Cardiac muscle cell (in vitro differentiated cells and primary cell): ENCODE data around the gene KCNT2. TPM values are rescaled to one million over a fixed set of nuclear protein-coding genes. Genes with fewer than 3 reads are reported as not detected.

Source experiments
- DNase-seq, 2 donors: peaks; one replicate each; pipeline versions ENCODE4 v3.0.0 to v3.0.0-alpha.2; 2010 to 2017; ENCODE audit warnings: low read depth in 1 of 2, low spot score in 1 of 2
- H3K27ac ChIP-seq: fragments of 200-600 bp; sonication (generic); 2 replicates; pipeline ENCODE4 v1.5.1; 2016
- H3K27me3 ChIP-seq: fragments of 200-600 bp; sonication (generic); 2 replicates; pipeline ENCODE4 v1.6.0; 2016; ENCODE audit warnings: control low read depth
- H3K36me3 ChIP-seq: fragments of 200-600 bp; sonication (generic); 2 replicates; pipeline ENCODE4 v1.5.1; 2016; ENCODE audit warnings: control low read depth
- H3K4me1 ChIP-seq: fragments of 200-600 bp; sonication (generic); 2 replicates; pipeline ENCODE4 v1.8.1; 2017; ENCODE audit warnings: low read depth, mild to moderate bottlenecking, mixed run types
- H3K4me3 ChIP-seq: fragments of 200-600 bp; sonication (generic); 2 replicates; pipeline ENCODE4 v1.5.1; 2016; ENCODE audit warnings: mild to moderate bottlenecking
- H3K9me3 ChIP-seq: fragments of 200-600 bp; sonication (generic); 2 replicates; pipeline ENCODE4 v1.5.1; 2017; ENCODE audit warnings: low read depth, mild to moderate bottlenecking, control low read depth
- CTCF ChIP-seq: IDR thresholded peaks from 2 replicates; pipeline ENCODE4 v1.5.1; 2012; ENCODE audit warnings: low read depth, mild to moderate bottlenecking, low read length
- polyA plus RNA-seq: library from polyadenylated mRNA; unstranded; fragments of >200 nt; fragmentation: Nextera tagmentation; extraction: Ambion mirVana; gene quantifications from 2 replicates; pipeline ENCODE4 v1.2.1, GENCODE V29; 2016
- total RNA-seq: library from RNA; depleted of rRNA; stranded (reverse); fragments of >200 nt; gene quantifications from 2 replicates; pipeline ENCODE4 v1.2.3, GENCODE V29; 2016

The KCNT2 gene
- total and polyA plus RNA-seq, 2 experiments from 2014 or later = 2.0 to 5.0 TPM

- Histone ChIP-seq H3K27me3 (no peaks in the 10 kb centered on the region), H3K36me3 (no peaks in the 10 kb centered on the region), H3K4me1 (no peaks in the 10 kb centered on the region), H3K9me3 (no peaks in the 10 kb centered on the region), H3K4me3 (no peak overlapping the region), H3K27ac (no peak overlapping the region)
- no peak for DNase-seq
- no peak for TF ChIP-seq CTCF
Observed at GRCh38 chr1:196497817-196498216, 110.4 kb downstream of the KCNT2 start.

DNA sequence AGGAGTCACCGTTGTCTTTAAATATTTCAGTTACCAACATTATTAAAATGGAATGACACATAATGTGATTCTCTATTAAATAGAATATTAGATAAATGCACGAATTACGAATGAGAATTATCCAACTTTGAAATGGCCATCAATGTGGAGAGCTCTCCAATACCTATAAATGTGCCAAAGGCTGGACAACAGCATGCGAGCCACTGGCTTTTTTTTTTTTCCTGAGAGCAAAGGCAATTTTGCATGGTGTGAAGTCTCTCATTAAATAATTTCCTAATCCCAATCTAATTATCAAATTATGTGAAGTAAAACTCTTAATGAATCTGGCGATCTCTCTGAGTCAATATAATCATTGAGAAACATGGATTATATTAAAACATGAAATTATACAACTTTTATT, 113.5 kb downstream of the KCNT2 start:
- Histone ChIP-seq H3K27me3 (no peaks in the 10 kb centered on the region), H3K27ac (no peak overlapping the region), H3K9me3 (no peaks in the 10 kb centered on the region), H3K4me1 (no peaks in the 10 kb centered on the region), H3K36me3 (no peaks in the 10 kb centered on the region), H3K4me3 (no peak overlapping the region)
- DNase-seq = no peak
- TF ChIP-seq CTCF = no peak

DNA sequence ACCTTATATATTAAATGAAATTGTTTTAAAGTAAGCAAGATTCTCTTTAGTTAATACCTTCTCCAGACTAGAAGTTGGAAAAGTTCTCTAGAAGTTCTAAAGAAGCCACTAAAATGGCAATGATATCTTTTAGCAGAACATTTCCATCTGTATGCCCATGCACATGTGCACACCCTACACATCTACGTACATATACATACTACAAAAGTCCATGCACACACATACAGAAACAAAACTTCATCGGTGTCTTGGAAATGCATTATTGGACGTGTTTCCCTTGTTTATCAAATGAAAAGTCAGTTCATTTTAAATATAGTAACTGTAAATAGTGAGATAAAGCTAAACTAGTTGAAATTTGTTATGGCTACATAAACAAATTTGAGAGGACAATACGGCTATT, 114.4 kb downstream of the KCNT2 start:
- DNase-seq = no peak
- H3K27ac ChIP-seq = no peak overlapping the region
- no peaks in the 10 kb centered on the region for H3K4me1 ChIP-seq
- H3K4me3 ChIP-seq = no peak overlapping the region
- TF ChIP-seq CTCF = no peak
- no peaks in the 10 kb centered on the region for H3K9me3 ChIP-seq
- H3K27me3 ChIP-seq = no peaks in the 10 kb centered on the region
- H3K36me3 ChIP-seq = no peaks in the 10 kb centered on the region

DNA sequence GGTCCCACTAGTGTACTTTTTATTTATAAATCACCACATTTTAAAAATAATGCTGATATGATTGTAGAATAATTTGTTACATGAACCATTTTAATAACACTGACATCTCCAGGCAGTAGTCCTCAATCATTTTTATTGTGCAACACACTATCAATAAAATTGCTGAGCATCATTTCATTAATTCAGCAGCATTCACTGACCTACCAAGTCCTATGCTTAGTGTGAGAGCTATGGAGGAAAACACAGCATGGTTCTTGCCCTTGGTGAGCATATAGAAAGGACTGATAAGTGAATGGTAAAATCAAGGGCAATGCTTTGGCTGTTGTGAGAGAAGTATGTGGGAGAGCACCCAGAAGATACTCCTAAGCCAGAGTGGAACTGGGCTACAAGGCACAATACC, 119.7 kb downstream of the KCNT2 start:
- DNase-seq = no peak
- Histone ChIP-seq H3K27ac (no peak overlapping the region), H3K27me3 (no peaks in the 10 kb centered on the region), H3K9me3 (no peaks in the 10 kb centered on the region), H3K4me1 (no peaks in the 10 kb centered on the region), H3K4me3 (no peak overlapping the region), H3K36me3 (no peaks in the 10 kb centered on the region)
- no peak for TF ChIP-seq CTCF

DNA sequence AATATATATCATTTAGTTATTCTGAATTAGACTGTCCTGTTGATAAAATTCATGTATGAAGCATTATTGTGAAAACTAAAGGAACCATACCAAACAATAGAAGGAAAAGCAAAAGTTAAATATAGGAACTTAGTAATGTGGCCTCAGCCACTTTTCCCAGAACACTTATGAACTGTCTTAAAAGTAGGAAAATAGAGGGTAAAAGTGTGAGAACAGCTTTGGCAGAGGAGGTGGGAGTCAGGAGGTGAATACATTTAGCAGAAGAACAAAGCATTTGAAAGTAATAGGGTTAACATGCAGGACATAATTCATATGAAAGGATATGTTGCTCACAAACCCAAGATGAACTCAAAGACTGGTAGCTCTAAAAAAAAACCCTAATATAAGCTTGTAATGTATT, 121.9 kb downstream of the KCNT2 start:
- Histone ChIP-seq H3K36me3 (no peaks in the 10 kb centered on the region), H3K4me1 (no peaks in the 10 kb centered on the region), H3K4me3 (no peak overlapping the region), H3K27me3 (no peaks in the 10 kb centered on the region), H3K27ac (no peak overlapping the region), H3K9me3 (no peaks in the 10 kb centered on the region)
- no peak for TF ChIP-seq CTCF
- no peak for DNase-seq

GRCh38 chr1:196481616-196482015, 126.6 kb downstream of the KCNT2 start:
- DNase-seq = no peak
- H3K9me3 ChIP-seq = no peaks in the 10 kb centered on the region
- H3K36me3 ChIP-seq = no peaks in the 10 kb centered on the region
- TF ChIP-seq CTCF = no peak
- peaks cover 5% of the 10 kb centered on the region for H3K4me1 ChIP-seq
- no peaks in the 10 kb centered on the region for H3K27me3 ChIP-seq
- H3K4me3 ChIP-seq = no peak overlapping the region
- no peak overlapping the region for H3K27ac ChIP-seq
